Stimulated activated naive CD8-positive, alpha-beta T cell treated with anti-CD3 and anti-CD28 coated beads, Interleukin-15, Interleukin-2, amounts not matched to agents 100 U/mL and 50 U/mL, for 24 hours (primary cell): Measurements from ENCODE around the gene ZNF778.
A peak's percentile ranks its signal among the peaks of the same experiment; 100 is the strongest.
"Not testable (repeated sequence)": the region's sequence is repeated elsewhere in the genome, so short reads cannot be mapped to it uniquely, and the experiment has no call there.

Experiments
- ATAC-seq: fragments of 150-1000 bp; cut with Tn5 transposase; one replicate; pipeline ENCODE4 v1.10.0; 2021
- DNase-seq: peaks from one replicate; pipeline ENCODE4 v3.0.0; 2021

The ZNF778 gene

GRCh38 chr16:89216315-89217137 is 977 bp upstream of the ZNF778 start:
- DNase-seq (peak; percentile 80), ATAC-seq (peak; percentile 64)

DNA sequence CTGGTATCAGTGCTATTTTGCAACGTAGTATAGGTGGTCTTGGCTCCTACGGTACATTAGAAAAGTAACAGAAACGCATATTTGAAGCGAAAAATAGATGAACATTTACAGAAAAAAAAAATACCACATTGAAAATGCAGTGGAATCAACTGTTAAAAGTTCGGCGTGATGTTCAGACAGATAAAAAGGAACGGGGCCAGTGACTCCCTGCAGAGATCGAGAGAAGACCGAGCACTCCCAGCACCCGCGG is 440 bp upstream of the ZNF778 start:
- ATAC-seq = no peak
- no peak for DNase-seq

GRCh38 chr16:89219365-89219764 is 1.9 kb downstream of the ZNF778 start:
- ATAC-seq = no peak
- DNase-seq = no peak

GRCh38 chr16:89221604-89222003 is 4.1 kb downstream of the ZNF778 start:
- ATAC-seq (no peak), DNase-seq (no peak)

DNA sequence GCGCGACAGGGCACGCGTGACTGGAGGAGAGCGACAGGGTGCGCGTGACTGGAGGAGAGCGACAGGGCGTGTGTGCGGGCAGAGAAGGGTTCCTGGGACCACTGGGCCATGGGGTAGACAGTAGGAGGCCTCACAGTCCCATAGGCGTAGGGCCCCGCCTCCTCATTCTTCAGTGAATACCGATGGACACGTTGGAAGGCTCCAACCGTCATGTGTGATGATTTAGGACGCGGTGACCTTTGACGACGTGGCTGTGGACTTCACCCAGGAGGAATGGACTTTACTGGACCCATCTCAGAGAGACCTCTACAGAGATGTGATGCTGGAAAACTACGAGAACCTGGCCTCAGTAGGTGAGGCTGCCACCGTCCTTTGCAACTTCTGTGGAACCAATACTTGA is 5.4 kb downstream of the ZNF778 start:
- ATAC-seq = no peak
- DNase-seq = no peak

GRCh38 chr16:89224665-89225064 is 7.2 kb downstream of the ZNF778 start:
- DNase-seq = no peak
- ATAC-seq = no peak

DNA sequence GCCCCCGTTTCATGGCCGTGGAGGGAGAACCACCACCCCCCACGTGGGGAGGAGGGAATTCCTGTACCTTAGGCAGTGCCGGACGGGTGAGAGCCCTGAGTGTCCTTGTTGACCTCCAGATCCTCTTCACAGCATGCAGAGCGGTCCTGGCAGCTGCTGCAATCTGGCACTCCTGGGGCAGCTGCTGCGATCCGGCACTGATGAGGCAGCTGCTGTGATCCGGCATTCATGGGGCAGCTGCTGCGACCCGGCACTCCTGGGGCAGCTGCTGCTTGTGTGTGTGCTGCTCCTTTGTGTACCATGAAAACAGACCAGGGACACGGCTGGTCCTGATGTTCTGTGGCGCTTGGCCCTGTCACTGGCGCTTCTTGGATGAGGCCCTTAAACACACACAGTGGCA is 12.8 kb downstream of the ZNF778 start:
- ATAC-seq (no peak), DNase-seq (no peak)

- no peak for ATAC-seq
- no peak for DNase-seq
Measured at GRCh38 chr16:89232107-89232506, 14.6 kb downstream of the ZNF778 start.

- no peak for ATAC-seq
- DNase-seq = no peak
Measured at GRCh38 chr16:89233678-89234490, 16.4 kb downstream of the ZNF778 start.

DNA sequence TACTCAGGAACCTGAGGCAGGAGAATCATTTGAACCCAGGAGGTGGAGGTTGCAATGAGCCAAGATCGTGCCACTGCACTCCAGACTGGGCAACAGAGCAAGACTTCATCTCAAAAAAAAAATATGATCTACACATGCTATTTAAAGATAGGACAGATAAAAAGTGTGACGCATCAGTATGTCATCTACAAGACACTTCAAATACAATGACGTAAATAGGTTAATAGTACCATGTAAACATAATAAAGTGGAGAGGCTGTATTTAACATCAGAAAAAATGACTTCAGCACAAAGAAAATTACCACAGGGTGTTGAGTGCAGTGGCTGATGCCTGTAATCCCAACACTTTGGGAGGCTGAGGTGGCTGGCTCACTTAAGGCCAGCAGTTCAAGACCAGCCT is 20.2 kb downstream of the ZNF778 start:
- ATAC-seq (no peak), DNase-seq (no peak)

DNA sequence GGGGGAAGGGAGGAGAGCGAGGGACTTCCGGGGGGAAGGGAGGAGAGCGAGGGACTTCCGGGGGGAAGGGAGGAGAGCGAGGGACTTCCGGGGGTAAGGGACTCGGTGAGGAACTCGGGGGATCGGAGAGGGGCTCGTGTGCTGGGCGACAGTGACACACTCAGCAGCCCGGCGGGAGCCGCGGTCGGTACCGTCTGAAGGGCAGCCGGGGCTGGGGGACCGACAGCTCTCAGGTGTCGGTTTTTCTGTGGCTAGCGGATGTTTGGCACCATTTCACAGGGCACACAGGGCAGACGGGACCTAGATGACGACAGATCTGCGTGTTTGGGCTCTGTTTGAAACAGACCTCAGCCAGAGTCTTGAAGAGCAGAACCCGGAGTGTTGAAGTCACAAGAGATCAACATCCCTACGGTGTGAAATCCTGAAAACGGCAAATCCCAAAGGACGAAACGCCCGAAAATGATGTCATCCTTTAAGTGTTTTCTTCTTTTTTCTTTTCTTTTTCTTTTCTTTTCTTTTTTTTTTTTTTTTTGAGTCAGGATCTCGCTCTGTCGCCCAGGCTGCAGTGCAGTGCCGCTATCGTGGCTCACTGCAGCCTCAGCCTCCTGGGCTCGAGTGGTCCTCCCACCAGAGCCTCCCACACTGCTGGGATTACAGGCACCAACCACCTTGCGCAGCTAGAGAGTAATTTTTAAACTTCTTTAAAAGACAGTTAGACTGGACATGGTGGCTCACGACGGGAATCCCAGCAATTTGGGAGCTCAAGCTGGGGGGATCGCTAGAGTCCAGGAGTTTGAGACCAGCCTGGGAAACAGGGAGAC is 23.9 kb downstream of the ZNF778 start:
- ATAC-seq = peak; percentile 85
- DNase-seq = peak; percentile 76

GRCh38 chr16:89242795-89243200 is 25.3 kb downstream of the ZNF778 start:
- DNase-seq (no peak), ATAC-seq (no peak)

GRCh38 chr16:89243664-89244063 is 26.2 kb downstream of the ZNF778 start:
- DNase-seq (no peak), ATAC-seq (no peak)

DNA sequence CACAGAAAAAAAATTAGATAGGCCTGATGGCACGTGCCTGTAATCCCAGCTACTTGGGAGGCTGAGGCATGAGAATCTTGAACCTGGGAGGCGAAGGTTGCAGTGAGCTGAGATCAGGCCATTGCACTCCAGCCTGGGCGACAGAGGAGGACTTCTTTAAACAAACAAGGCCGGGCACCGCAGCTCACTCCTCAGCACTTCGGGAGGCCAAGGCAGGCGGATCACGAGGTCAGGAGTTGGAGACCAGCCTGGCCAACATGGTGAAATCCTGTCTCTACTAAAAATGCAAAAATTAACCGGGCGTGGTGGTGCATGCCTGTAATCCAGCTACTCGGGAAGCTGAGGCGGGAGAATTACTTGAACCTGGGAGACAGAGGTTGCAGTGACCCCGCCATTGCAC is 26.8 kb downstream of the ZNF778 start:
- ATAC-seq, DNase-seq: not testable (repeated sequence)

GRCh38 chr16:89244754-89245153 is 27.3 kb downstream of the ZNF778 start:
- ATAC-seq (no peak), DNase-seq (no peak)

GRCh38 chr16:89246383-89246902 is 28.9 kb downstream of the ZNF778 start:
- no peak for DNase-seq
- no peak for ATAC-seq

GRCh38 chr16:89246903-89247733 is 29.6 kb downstream of the ZNF778 start:
- peak; percentile 85 for ATAC-seq

GRCh38 chr16:89247734-89248075 is 30.2 kb downstream of the ZNF778 start:
- not testable (repeated sequence) for ATAC-seq, DNase-seq

More at GRCh38 chr16:89246903-89247733, 29.6 kb downstream of the ZNF778 start:
- peak; percentile 98 for DNase-seq

DNA sequence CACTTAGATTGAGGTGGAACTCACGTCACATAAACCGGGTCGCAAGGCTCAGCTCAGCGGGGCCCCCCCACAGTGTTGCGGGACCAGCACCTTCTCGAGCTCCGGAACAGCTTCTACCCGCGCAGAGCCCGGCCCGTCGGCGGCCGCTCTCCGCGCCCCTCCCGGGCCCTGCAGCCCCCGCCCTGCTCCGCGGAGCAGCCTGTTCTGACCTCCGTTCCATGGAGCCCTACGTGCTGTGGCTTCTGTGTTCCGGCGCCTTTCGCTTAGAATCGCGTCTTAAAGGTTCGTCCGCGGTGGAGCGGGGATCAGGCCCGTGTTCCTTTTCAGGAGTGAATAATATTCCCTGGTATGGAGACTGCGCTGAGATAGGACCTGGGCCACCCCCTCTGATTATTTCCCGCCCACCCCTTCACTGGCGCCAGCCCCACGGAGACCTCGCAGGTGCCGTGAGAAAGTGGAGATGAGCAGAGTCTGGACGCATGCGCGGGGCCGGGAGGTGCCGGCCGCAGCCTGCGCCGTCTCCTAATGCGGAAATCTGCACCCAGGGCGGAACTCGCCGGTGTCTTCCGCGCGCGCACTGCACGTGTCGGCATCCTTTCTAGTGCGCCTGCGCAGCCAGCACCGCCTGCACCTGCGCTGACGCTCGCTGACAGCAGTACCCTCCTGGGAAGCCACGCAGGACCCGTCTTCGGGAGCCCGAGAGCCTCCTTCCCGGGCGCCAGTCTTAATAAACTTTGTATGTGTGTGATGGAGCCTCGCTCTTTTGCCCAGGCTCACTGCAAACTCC is 30.9 kb downstream of the ZNF778 start:
- DNase-seq (no peak), ATAC-seq (no peak)

DNA sequence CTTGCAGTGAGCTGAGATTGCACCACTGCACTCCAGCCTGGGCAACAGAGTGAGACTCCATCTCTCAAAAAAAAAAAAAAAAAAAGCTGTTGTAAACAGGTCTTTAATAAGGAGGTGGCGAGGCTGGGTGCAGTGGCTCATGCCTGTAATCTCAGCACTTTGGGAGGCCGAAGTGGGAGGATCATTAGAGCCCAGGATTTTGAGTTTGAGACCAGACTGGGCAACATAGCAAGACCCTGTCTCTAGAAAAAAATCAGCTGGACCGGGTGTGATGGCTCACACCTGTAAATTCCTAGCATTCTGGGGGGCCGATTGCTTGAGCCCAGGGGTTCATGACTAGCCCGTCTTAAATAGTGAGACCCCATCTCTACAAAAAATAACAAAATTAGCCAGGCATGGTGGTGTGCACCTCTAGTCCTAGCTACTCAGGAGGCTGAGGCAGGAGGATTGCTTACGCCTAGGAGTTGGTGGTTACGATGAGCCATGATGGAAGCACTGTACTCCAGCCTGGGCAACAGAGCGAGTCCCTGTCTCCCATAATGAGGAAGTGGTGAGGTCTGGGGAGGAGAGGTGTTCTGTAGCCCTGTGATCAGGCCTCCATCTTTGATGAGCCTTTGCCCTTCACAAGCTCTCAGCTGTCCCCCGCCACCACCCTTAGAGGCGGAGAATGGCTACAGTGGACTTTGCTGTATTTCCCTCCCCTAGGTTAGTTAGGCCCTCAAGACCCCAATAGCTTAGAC is 36.2 kb downstream of the ZNF778 start:
- ATAC-seq (no peak), DNase-seq (no peak)
